Measurements from ENCODE around the gene GDPD5.

The GDPD5 gene

DNA sequence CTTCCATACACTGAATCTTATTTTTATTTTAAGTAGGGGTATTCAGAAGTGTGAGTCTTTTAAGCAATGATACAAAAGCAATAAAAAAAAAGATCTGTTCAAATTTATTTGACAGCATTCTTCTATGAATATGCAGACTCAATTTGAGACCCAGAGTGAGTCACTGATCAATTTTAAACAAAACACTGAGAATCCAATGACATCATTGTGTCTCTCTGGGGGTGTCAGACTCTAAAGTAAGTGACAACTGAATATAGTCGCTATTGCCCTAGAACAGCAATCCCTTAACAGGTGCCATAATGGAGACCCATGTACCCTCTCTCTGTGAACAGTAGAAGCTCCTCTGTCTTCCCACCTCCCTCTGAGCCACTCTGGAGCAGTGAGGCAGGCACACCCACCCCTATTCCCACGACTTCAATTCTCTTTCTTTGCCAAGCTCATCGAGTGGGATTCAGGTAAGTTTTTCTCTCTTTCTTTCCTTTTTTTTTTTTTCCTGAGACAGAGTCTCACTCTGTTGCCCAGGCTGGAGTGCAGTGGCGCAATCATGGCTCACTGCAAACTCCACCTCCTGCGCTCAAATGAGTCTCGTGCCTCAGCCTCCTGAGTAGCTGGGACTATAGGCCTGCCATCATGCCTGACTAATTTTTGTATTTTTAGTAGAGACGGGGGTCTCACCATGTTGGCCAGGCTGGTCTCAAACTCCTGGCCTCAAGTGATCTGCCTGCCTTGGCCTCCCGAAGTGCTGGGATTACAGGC, 131.5 kb downstream of the GDPD5 start:
- no peak for DNase-seq

DNA sequence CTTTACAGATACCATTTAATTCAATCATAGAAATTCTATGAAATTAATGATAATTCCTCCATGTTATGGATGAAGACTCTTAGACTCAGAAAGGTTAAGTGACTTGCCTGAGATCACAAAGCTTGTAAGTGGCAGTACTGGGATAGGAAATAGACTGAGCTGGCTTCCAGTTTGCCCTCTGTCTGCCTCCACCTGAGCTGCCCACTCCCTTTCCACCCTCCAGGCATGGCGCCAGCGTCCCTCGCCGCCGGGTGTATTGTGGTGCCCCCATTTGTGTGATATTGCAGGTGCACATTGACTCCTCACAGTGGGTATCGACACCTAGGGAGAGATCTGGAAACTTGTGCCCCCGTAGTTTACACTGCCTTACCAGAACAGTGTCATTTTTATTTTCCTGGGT, 135.8 kb downstream of the GDPD5 start:
- no peak for DNase-seq

DNA sequence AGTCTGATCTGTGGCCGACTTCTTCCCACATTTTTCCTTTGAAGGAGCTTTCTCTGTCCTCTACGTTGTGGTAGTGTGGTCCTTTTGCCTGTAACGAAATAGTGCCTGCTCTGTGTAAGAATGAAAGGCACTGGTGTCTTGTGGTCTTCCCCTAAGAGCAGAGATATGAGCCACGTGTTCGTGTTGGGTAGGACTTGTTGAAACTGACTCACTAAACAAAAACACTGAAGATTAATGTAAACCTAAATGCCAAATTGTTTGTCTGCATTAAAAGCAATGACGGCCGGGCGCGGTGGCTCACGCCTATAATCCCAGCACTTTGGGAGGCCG, 136.5 kb downstream of the GDPD5 start:
- DNase-seq: no peak

DNA sequence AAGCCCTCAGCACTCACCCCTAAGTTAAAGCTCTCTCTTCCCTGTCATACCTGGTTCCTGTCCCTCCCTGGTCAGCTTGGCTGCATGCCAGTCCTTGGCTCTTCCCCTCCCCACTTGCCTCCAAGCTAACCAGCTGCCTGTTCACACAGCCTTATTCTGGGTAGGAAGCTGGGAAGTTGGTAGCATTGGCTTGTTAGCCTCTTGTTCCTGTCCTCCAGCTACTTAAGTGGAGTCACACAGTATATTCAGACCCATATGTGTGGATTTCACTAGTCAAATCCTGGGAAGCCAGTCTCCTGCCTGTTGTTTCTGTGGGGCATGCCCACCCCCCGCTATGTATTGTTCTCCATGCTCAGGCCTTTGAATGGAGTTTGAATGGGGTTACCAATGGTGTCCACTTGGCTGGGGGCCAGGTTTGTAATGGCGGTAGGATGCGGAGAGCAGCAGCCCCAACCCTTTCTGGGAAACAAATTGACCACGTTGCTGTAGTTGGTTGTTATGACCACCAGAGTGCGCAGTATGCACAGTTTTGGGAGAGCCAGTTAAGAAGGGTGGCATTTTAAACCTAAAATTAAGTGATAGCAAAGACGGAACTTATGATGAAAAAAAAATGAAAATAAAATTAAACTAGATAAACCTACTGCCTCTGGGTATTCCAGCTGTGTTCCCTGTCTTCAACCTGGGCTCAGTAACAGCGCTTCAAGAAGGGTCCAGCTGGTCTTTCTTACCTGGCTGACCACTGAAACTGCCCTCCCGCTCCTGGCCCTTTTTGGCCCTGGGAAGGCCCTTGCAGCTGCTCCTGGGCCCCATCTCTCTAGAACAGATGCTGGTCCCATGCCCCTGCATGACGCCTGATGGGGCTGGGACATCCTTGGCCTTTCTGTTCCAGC, 137.1 kb downstream of the GDPD5 start:
- peak; percentile 60 to 68 for DNase-seq

DNA sequence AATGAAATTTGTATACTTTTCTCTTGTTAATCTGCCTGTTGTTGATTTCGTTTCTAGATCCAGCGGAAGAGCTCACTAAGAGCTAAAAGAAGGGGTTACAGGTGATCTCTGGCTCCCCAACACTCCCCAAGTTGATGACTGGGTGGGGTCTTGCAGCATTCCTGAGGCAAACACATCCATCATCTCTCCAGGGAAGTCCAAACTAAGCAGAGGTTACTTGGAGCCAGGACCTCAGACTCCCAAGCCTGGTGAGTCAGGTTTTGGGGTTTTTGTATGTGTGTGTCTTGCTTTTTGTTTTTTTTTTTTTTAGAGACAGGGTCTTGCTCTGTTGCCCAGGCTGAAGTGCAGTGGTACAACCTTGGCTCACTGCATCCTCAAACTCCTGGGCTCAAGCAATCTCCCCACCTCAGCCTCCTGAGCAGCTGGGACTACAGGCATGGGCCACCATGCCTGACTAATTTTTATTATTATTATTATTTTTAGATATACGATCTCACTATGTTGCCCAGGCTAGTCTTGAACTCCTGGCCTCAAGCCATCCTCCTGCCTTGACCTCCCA, 137.9 kb downstream of the GDPD5 start:
- DNase-seq: no peak

DNA sequence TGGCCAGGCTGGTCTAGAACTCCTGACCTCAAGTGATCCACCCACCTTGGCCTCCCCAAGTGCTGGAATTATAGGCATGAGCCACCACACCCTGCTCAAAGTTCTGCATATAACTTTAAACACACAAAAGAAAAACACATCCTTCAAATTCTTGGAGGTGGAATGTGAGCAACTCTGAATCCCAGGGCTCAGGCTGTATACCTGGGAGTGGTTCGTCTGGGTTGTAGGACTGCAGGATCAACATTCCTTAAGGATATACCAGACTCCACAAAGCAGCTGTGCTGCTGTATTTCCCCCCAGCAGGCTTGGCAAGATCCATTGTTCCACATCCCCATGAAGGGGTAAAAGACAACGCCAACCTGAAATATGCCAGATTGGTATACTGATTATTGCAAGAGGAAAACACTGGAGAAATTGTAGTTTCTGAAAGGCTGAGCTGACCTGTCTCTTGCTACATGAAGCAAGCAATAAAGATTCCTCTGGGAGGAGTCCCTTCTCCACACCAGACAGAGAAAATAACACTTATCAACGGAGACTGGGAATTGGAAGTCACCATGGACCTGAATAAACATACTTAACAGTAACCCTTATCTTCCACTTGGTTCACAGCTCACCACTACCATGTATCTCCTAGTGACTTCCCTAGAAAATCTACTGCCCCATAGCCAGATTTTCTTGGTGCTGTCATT, 138.7 kb downstream of the GDPD5 start:
- DNase-seq: no peak

Measured in activated CD4-positive, alpha-beta T cell treated with anti-CD3 and anti-CD28 coated beads for 4 hours (primary cell).